Thyroid gland (tissue), 4 donors: Measurements from ENCODE around the gene CCDC14.

Source experiments
- POLR2A ChIP-seq, 2 donors: fragments of 450-650 bp; IDR thresholded peaks; one replicate each; pipeline ENCODE4 v1.6.1; 2017; ENCODE audit warnings: antibody characterized with exemption in 2 of 2, mild to moderate bottlenecking in 2 of 2, moderate library complexity in 1 of 2
- TF ChIP-seq, protein P1 (sequence below), 6 experiments: fragments of 200-600 bp in 3 of 6; fragments of 450-650 bp in 3 of 6; sonication (generic) in 3 of 6; IDR thresholded peaks; one replicate each; pipeline ENCODE4 v1.5.1; 2016 to 2019; ENCODE audit warnings: antibody characterized with exemption in 6 of 6, mild to moderate bottlenecking in 2 of 6, inconsistent platforms in 1 of 6, moderate library complexity in 1 of 6

- TF ChIP-seq, protein P1, sequence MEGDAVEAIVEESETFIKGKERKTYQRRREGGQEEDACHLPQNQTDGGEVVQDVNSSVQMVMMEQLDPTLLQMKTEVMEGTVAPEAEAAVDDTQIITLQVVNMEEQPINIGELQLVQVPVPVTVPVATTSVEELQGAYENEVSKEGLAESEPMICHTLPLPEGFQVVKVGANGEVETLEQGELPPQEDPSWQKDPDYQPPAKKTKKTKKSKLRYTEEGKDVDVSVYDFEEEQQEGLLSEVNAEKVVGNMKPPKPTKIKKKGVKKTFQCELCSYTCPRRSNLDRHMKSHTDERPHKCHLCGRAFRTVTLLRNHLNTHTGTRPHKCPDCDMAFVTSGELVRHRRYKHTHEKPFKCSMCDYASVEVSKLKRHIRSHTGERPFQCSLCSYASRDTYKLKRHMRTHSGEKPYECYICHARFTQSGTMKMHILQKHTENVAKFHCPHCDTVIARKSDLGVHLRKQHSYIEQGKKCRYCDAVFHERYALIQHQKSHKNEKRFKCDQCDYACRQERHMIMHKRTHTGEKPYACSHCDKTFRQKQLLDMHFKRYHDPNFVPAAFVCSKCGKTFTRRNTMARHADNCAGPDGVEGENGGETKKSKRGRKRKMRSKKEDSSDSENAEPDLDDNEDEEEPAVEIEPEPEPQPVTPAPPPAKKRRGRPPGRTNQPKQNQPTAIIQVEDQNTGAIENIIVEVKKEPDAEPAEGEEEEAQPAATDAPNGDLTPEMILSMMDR (IDR thresholded peaks at IDR 0.05) = no peak
- TF ChIP-seq POLR2A (IDR thresholded peaks at IDR 0.05) = no peak
Measured at GRCh38 chr3:123920383-123920782, 40.6 kb downstream of the CCDC14 start.
